NCI-H146 (cell line): ENCODE results near the gene MEST.
A peak's percentile ranks its signal among the peaks of the same experiment; 100 is the strongest.
"Not testable (repeated sequence)": the region's sequence is repeated elsewhere in the genome, so short reads cannot be mapped to it uniquely, and the experiment has no call there.

Experiments used
- DNase-seq: peaks from one replicate; lab custom pipeline; 2025; lab: John Stamatoyannopoulos, UW

Gene MEST

GRCh38 chr7:130485734-130486113 lies 6.2 kb upstream of the MEST start:
- no peak for DNase-seq

GRCh38 chr7:130486114-130486953 lies 5.6 kb upstream of the MEST start:
- peak; percentile 96 for DNase-seq

- peak; percentile 79 for DNase-seq
Measured at GRCh38 chr7:130486954-130487436, 4.9 kb upstream of the MEST start.

GRCh38 chr7:130488392-130489139 lies 3.3 kb upstream of the MEST start:
- no peak for DNase-seq

GRCh38 chr7:130489140-130489983 lies 2.5 kb upstream of the MEST start:
- DNase-seq: no peak

GRCh38 chr7:130490311-130490791 lies 1.5 kb upstream of the MEST start:
- no peak for DNase-seq

GRCh38 chr7:130490888-130491804 lies 739 bp upstream of the MEST start:
- no peak for DNase-seq

GRCh38 chr7:130492523-130493274 lies 814 bp downstream of the MEST start:
- DNase-seq: peak; percentile 37

GRCh38 chr7:130493275-130493873 lies 1.5 kb downstream of the MEST start:
- DNase-seq: peak; percentile 34

GRCh38 chr7:130494431-130494858 lies 2.6 kb downstream of the MEST start:
- no peak for DNase-seq

- DNase-seq: no peak
Measured at GRCh38 chr7:130500463-130500862, 8.6 kb downstream of the MEST start.

- DNase-seq: no peak
Measured at GRCh38 chr7:130500910-130501309, 9.0 kb downstream of the MEST start.

GRCh38 chr7:130505753-130506152 lies 13.9 kb downstream of the MEST start:
- DNase-seq: no peak

GRCh38 chr7:130506358-130506757 lies 14.5 kb downstream of the MEST start:
- no peak for DNase-seq

- DNase-seq: not testable (repeated sequence)
Measured at GRCh38 chr7:130512038-130512437, 20.2 kb downstream of the MEST start.

- DNase-seq: no peak
Measured at GRCh38 chr7:130513447-130513846, 21.6 kb downstream of the MEST start.

- no peak for DNase-seq
Measured at GRCh38 chr7:130515315-130516040, 23.6 kb downstream of the MEST start.

- DNase-seq: no peak
Measured at GRCh38 chr7:130521258-130521951, 29.5 kb downstream of the MEST start.
